RWPE1 (cell line): ENCODE data around the gene MAMDC4.
"Not testable (repeated sequence)": the region's sequence is repeated elsewhere in the genome, so short reads cannot be mapped to it uniquely, and the experiment has no call there.

Experiments
- CTCF ChIA-PET: fragments of 350-600 bp; sonication (Branson Sonifier 250); formaldehyde crosslinking; extraction: SDS; loops from one replicate; lab custom pipeline; 2021; lab: Yijun Ruan, JAX
- POLR2A ChIA-PET: fragments of 400-600 bp; formaldehyde crosslinking; extraction: SDS; loops from one replicate; lab custom pipeline; 2020; ENCODE audit warnings: antibody characterized with exemption; ENCODE audit not compliant: low non-redundant PET; lab: Yijun Ruan, JAX
- DNase-seq: peaks from one replicate; pipeline ENCODE4 v3.0.0; 2012; ENCODE audit warnings: low spot score
- H3K27ac ChIP-seq: fragments of 450-650 bp; 2 replicates; pipeline ENCODE4 v1.5.1; 2017
- TF ChIP-seq, protein P1 (sequence below): fragments of 450-650 bp; conservative IDR thresholded peaks from 2 replicates; pipeline ENCODE4 v1.5.1; 2017; ENCODE audit warnings: low read depth, mild to moderate bottlenecking

The MAMDC4 gene

DNA sequence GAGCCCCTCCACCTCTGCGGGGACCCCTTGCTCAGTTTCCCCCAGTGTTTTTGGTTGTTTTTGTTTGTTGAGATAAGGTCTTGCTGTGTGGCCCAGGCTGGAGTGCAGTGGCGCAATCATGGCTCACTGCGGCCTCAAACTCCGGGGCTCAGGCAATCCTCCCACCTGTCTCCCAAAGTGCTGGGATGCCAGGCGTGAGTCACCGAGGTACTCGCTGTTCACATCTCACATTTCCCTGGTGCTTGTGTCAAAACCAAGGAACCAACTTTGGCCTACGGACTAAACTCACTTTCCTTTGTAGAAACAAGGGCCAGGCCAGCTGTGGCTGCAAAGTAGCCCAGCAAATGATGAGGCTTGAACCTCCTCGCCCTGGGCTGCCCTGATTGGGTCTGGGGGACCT is 19.6 kb upstream of the MAMDC4 start:
- no peak for DNase-seq
- peak overlapping the region; percentile 30 for H3K27ac ChIP-seq
- TF ChIP-seq, protein P1, sequence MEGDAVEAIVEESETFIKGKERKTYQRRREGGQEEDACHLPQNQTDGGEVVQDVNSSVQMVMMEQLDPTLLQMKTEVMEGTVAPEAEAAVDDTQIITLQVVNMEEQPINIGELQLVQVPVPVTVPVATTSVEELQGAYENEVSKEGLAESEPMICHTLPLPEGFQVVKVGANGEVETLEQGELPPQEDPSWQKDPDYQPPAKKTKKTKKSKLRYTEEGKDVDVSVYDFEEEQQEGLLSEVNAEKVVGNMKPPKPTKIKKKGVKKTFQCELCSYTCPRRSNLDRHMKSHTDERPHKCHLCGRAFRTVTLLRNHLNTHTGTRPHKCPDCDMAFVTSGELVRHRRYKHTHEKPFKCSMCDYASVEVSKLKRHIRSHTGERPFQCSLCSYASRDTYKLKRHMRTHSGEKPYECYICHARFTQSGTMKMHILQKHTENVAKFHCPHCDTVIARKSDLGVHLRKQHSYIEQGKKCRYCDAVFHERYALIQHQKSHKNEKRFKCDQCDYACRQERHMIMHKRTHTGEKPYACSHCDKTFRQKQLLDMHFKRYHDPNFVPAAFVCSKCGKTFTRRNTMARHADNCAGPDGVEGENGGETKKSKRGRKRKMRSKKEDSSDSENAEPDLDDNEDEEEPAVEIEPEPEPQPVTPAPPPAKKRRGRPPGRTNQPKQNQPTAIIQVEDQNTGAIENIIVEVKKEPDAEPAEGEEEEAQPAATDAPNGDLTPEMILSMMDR: no peak
- ChIA-PET CTCF (interaction anchor here (0.6 to 1.1 kb wide), 3 partner anchors 9 to 55 kb away, joined by 3 to 5 read pairs (median 3); partner anchors contain the start of gene AJM1), POLR2A (interaction anchor here (0.7 kb wide), 1 partner anchor 115 kb away, joined by 3 read pairs; no protein-coding TSS in a partner anchor)

GRCh38 chr9:136833381-136834048 is 18.6 kb upstream of the MAMDC4 start:
- H3K27ac ChIP-seq: peak overlapping the region; percentile 57
- CTCF ChIA-PET: interaction anchor here (0.7 to 1.1 kb wide), 2 partner anchors 9 to 10 kb away, joined by 3 to 5 read pairs; partner anchors contain the start of gene AJM1
- POLR2A ChIA-PET, DNase-seq: not testable (repeated sequence)

GRCh38 chr9:136835162-136835931 is 16.8 kb upstream of the MAMDC4 start:
- DNase-seq: no peak
- ChIA-PET CTCF (interaction anchor here (0.6 to 1.6 kb wide), 5 partner anchors 8 to 345 kb away, joined by 3 to 6 read pairs (median 4); no protein-coding TSS in a partner anchor), POLR2A (no interaction called here)
- TF ChIP-seq, protein P1: no peak
- peak overlapping the region; percentile 42 for H3K27ac ChIP-seq

- TF ChIP-seq, protein P1: no peak
- no peak for DNase-seq
- ChIA-PET CTCF (interaction anchor here (0.7 to 1.6 kb wide), 4 partner anchors 7 to 198 kb away, joined by 3 to 6 read pairs (median 4); partner anchors contain the start of gene PAXX), POLR2A (interaction anchor here (0.5 kb wide), 1 partner anchor 13 kb away, joined by 5 read pairs; no protein-coding TSS in a partner anchor)
- H3K27ac ChIP-seq: peak overlapping the region; percentile 42
Measured at GRCh38 chr9:136835932-136836904, 15.9 kb upstream of the MAMDC4 start.

- CTCF ChIA-PET: no interaction called here
Measured at GRCh38 chr9:136837146-136837855, 14.8 kb upstream of the MAMDC4 start.

GRCh38 chr9:136837856-136838277 is 14.3 kb upstream of the MAMDC4 start:
- DNase-seq, CTCF ChIA-PET, POLR2A ChIA-PET: not testable (repeated sequence)
- peak overlapping the region; percentile 90 for H3K27ac ChIP-seq

More at GRCh38 chr9:136837146-136837855, 14.8 kb upstream of the MAMDC4 start:
- TF ChIP-seq, protein P1: no peak
- DNase-seq: no peak
- POLR2A ChIA-PET: no interaction called here
- peak overlapping the region; percentile 90 for H3K27ac ChIP-seq
